OCI-LY1 (cell line): Measurements from ENCODE around the gene OMP.

Source experiments
- H2AFZ ChIP-seq: fragments of 200-600 bp; sonication (generic), shearing (Covaris generic); 2 replicates; pipeline ENCODE4 v1.6.0; 2014; ENCODE audit warnings: antibody characterized with exemption, mild to moderate bottlenecking, low read length
- H3F3A ChIP-seq: fragments of 200-600 bp; sonication (generic), shearing (Covaris generic); 2 replicates; pipeline ENCODE4 v1.6.0; 2014; ENCODE audit warnings: mild to moderate bottlenecking, antibody characterized with exemption, low read length, moderate library complexity; ENCODE audit not compliant: insufficient read depth
- H3K27ac ChIP-seq: fragments of 200-600 bp; sonication (generic); 2 replicates; pipeline ENCODE4 v1.5.1; 2014; ENCODE audit warnings: low read length, mixed run types, mild to moderate bottlenecking, low read depth; ENCODE audit not compliant: poor library complexity, severe bottlenecking
- H3K27me3 ChIP-seq: fragments of 200-600 bp; sonication (generic); 2 replicates; pipeline ENCODE4 v1.6.0; 2014; ENCODE audit warnings: antibody characterized with exemption, mild to moderate bottlenecking, low read length, moderate library complexity; ENCODE audit not compliant: insufficient read depth
- H3K36me3 ChIP-seq: fragments of 200-600 bp; sonication (generic); 2 replicates; pipeline ENCODE4 v1.6.1; 2014; ENCODE audit warnings: mild to moderate bottlenecking, antibody characterized with exemption, low read length, moderate library complexity, mixed read lengths; ENCODE audit not compliant: insufficient read depth
- H3K4me1 ChIP-seq: fragments of 200-600 bp; sonication (generic); 2 replicates; pipeline ENCODE4 v1.5.1; 2014; ENCODE audit warnings: mild to moderate bottlenecking, low read length, moderate library complexity; ENCODE audit not compliant: insufficient read depth, severe bottlenecking
- H3K4me2 ChIP-seq: fragments of 200-600 bp; sonication (generic), shearing (Covaris generic); 2 replicates; pipeline ENCODE4 v1.6.1; 2014; ENCODE audit warnings: low read length
- H3K4me3 ChIP-seq: fragments of 200-600 bp; sonication (generic); 2 replicates; pipeline ENCODE4 v1.5.1; 2014; ENCODE audit warnings: low read length, low read depth, mild to moderate bottlenecking, mixed read lengths; ENCODE audit not compliant: poor library complexity, severe bottlenecking
- H3K79me2 ChIP-seq: fragments of 200-600 bp; shearing (Covaris generic); 2 replicates; pipeline ENCODE4 v1.6.1; 2016; ENCODE audit warnings: mixed run types, low read length, mixed read lengths; ENCODE audit not compliant: insufficient read depth
- H3K9ac ChIP-seq: fragments of 200-600 bp; sonication (generic), shearing (Covaris generic); 2 replicates; pipeline ENCODE4 v1.6.1; 2014; ENCODE audit warnings: mild to moderate bottlenecking, low read length, mixed read lengths
- H3K9me2 ChIP-seq: fragments of 200-600 bp; sonication (generic), shearing (Covaris generic); 2 replicates; pipeline ENCODE4 v1.6.1; 2014; ENCODE audit warnings: low read depth, mild to moderate bottlenecking, low read length, mixed read lengths
- H3K9me3 ChIP-seq: fragments of 200-600 bp; shearing (Covaris generic); 2 replicates; pipeline ENCODE4 v1.6.1; 2014; ENCODE audit warnings: low read length, mixed read lengths
- H4K20me1 ChIP-seq: fragments of 200-600 bp; sonication (generic), shearing (Covaris generic); 2 replicates; pipeline ENCODE4 v1.6.0; 2016; ENCODE audit warnings: mild to moderate bottlenecking, low read length; ENCODE audit not compliant: insufficient read depth
- CTCF ChIP-seq: fragments of 200-600 bp; sonication (generic), shearing (Covaris generic); IDR thresholded peaks from 2 replicates; pipeline ENCODE4 v1.5.1; 2017; ENCODE audit warnings: mild to moderate bottlenecking, antibody characterized with exemption, low read length, moderate library complexity, mixed read lengths
- EZH2 ChIP-seq: fragments of 200-600 bp; sonication (generic), shearing (Covaris generic); IDR thresholded peaks from 2 replicates; pipeline ENCODE4 v1.8.0; 2017; ENCODE audit warnings: borderline replicate concordance, mixed run types, mild to moderate bottlenecking, antibody characterized with exemption, low read length, moderate library complexity, mixed read lengths

The OMP gene

GRCh38 chr11:77140231-77140851 lies 37.7 kb downstream of the OMP start:
- Histone ChIP-seq H3K4me1 (no peaks in the 10 kb centered on the region), H3K27ac (no peak overlapping the region), H3K36me3 (no peaks in the 10 kb centered on the region), H3K27me3 (no peaks in the 10 kb centered on the region), H3K4me3 (no peak overlapping the region), H3K9me3 (no peaks in the 10 kb centered on the region), H3K4me2 (no peak overlapping the region), H3K9me2 (no peaks in the 10 kb centered on the region), H2AFZ (no peak overlapping the region), H3F3A (no peaks in the 10 kb centered on the region), H4K20me1 (no peaks in the 10 kb centered on the region), H3K9ac (no peak overlapping the region), H3K79me2 (no peaks in the 10 kb centered on the region)
- TF ChIP-seq CTCF: no peak
- no peak for TF ChIP-seq EZH2

GRCh38 chr11:77141034-77141433 lies 38.4 kb downstream of the OMP start:
- TF ChIP-seq CTCF (no peak), EZH2 (no peak)
- Histone ChIP-seq H3K27ac (no peak overlapping the region), H3K36me3 (no peaks in the 10 kb centered on the region), H3K27me3 (no peaks in the 10 kb centered on the region), H3F3A (no peaks in the 10 kb centered on the region), H3K9me2 (no peaks in the 10 kb centered on the region), H2AFZ (no peak overlapping the region), H4K20me1 (no peaks in the 10 kb centered on the region), H3K4me2 (no peak overlapping the region), H3K9ac (no peak overlapping the region), H3K4me1 (no peaks in the 10 kb centered on the region), H3K4me3 (no peak overlapping the region), H3K9me3 (no peaks in the 10 kb centered on the region), H3K79me2 (no peaks in the 10 kb centered on the region)

GRCh38 chr11:77141475-77141874 lies 38.8 kb downstream of the OMP start:
- Histone ChIP-seq H3K27ac (no peak overlapping the region), H3K9me3 (no peaks in the 10 kb centered on the region), H2AFZ (no peak overlapping the region), H3K79me2 (no peaks in the 10 kb centered on the region), H4K20me1 (no peaks in the 10 kb centered on the region), H3F3A (no peaks in the 10 kb centered on the region), H3K4me2 (no peak overlapping the region), H3K4me3 (no peak overlapping the region), H3K36me3 (no peaks in the 10 kb centered on the region), H3K9me2 (no peaks in the 10 kb centered on the region), H3K4me1 (no peaks in the 10 kb centered on the region), H3K9ac (no peak overlapping the region), H3K27me3 (no peaks in the 10 kb centered on the region)
- TF ChIP-seq CTCF (no peak), EZH2 (no peak)
